ENCODE results near the gene CPB2.
A peak's percentile ranks its signal among the peaks of the same experiment; 100 is the strongest.

Gene CPB2

DNA sequence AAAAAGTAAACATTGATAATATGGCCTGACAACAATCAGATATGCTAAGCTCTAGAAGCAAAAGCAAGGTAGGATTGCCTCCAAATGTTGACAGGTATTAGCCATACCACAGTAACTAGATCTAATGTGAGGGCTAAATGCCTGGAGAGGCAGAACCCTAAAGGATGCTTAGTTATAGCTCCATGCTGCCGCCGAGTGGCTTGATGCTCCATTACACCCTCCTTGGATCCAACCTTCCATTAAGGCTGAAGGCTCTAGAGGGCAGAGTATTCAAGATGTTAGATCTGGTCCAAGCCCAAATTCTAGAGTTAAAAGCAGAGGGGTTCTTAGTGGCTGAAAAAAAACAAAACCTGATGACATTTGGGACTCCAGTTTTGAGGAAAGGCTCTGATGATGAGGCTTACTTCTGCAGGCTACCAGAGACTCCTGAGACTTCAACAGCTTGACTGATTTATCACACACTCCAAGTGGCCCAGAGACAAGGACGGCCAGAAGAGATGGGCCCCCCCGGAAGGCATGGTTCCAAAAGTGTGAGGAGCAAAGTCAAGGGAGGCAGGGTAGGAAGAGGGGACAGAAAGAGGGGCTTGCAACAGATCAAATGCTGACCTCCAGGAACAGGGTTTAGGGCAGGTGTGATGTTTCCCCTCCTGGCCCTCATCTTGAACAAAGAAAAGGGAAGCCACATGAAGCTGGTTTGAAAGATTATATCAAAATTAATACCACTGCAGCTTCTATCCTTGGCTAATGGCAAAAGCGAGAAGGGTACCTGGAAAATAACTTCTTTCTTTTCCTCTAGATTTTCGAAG, 21.9 kb upstream of the CPB2 start:
- peak; percentile 57 for DNase-seq

DNA sequence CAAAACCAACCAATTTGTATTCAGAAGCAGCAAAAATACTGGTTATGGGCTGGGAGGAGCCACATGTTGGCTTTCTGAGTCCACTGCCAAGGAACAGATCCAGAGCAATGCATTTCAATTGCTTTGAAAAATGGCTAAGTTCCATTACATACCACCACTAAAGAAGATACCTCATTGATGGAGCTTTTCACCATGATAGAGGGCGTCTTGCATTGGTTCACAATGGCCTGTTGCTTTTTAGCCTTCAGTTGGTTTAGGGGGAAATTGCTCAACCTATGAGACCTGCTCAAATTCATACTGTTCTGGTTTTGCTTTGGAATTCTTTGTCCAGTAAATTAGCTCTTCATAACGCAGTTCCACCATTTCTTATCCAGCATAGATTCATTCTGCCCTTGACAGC, 21.2 kb upstream of the CPB2 start:
- DNase-seq = no peak

DNA sequence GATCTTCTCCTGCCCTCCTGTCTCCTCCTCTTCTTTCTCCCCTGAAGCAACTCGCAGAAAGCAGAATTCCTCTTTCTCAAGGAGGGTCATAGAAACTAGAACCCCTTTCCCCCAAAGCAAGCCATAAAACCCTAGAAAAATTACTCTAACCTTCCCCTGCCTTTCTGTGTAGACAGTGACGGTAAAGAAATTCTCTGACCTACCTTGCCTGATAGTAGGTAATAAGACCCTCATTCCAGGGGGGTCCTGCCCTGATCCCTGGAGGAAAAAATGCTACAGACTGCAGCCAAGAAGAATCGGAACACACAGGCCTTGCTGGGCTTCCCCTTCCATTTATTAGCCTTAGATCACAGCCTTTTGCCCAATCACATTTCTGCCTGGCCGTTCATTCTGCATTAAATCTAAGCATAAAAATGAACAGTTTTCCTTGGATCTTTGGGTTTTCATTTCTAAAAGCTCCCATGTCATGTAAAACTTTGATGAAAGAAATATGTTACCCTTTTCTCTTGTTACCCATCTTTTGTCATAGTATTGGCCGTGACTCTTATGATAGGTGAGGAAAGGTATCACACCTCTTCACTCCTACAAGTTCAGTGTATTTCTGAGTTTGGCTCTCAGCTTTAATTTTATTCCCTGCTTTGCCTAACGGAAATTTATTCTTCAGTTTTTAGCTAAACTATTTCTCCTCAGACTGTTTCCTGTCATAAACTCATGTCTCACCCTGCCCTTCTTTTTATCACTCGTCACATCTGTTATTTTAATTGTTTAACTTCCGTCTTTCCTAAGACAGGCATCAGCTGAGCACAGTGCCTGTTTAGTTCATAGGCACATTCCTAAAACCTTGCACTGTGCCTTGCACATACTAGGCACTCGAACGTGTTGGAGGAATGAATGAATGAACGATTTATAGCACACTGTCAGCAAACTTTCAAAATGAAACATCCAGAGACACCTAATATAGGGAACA, 20.4 kb upstream of the CPB2 start:
- DNase-seq = no peak

DNA sequence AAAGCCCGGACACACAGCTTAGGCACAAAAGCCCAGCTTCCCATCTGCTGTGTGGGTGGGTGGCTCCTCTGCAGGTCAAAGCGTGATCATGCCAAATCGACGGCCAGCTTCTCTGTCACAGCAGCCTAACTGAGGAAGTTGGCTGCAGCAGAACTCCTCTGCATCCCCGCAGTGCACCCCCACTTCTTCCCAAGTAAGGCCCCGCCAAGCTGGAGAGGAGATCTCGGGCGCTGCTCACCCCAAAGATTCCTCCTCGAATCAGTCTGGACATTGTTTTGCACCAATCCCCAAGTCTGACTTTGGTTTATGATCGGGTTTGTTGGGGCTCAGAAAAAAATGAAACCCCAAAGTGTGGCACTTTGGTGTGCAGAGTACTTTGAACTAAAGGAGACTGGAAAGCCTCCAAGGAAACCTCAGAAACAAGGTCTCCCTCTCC, 19.7 kb upstream of the CPB2 start:
- no peak for DNase-seq

DNA sequence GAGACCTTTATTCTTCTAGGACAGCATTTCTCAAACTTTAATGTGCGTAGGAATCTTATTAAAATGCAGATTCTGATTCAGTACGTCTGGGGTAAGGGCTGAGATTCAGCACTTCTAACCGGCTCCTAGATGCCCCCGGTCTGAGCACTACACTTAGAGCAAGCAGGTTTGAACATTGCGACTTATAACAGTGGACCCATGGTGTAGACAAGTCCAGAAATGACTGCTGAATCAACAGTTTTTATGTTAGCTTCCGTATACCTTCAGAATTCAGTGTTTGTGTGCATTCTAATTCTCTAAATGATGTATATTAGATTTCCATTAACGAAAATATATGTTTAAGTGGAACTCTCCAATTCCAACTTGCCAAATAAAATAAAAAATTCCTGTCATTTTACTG, 17.5 kb upstream of the CPB2 start:
- DNase-seq = no peak

DNA sequence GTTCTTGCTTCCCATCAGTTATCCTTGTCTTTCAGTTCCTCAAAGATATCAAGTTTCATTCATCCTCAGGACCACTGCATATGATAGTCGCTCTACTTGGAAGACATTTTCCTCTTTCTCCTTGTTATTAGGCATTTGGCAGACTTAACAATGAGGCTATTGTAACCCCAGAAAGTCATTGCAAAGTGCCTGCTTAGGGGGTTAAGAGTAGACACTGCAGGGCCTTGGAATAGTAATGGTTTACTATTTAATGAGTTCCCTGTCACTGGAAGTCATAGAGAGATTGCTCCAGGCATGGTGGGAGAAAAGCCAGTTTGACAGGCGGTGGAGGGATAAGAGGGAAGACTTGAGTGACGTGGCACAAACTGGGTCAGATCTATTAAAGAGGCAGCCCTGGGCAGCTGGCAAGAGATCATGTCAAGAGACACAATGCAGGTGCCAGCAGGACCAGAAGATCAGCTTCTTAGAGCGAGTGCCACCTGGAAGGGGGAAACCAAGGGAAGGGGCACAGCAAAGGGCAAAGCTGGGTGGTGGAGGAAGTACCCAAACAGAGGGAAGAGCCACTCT, 16.8 kb upstream of the CPB2 start:
- no peak for DNase-seq

DNA sequence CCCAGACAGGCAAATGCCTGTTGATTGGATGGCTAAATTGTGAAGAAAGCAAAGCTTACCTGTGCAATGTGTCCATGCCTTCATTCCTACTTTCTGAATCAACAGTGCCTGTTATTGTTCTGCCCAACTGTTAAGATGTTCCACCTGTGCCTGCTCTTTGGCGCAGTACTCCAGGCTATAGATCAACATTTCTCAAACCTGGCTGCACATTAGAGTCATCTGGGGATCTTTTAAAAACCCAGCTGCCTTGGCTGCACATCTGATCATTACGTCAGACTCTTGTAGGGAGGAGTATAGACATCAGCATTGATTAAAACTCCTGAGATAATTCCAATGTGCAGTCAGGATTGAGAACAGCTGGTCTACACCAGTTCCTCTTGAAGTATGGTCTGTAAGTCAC, 16.2 kb upstream of the CPB2 start:
- DNase-seq = no peak

DNA sequence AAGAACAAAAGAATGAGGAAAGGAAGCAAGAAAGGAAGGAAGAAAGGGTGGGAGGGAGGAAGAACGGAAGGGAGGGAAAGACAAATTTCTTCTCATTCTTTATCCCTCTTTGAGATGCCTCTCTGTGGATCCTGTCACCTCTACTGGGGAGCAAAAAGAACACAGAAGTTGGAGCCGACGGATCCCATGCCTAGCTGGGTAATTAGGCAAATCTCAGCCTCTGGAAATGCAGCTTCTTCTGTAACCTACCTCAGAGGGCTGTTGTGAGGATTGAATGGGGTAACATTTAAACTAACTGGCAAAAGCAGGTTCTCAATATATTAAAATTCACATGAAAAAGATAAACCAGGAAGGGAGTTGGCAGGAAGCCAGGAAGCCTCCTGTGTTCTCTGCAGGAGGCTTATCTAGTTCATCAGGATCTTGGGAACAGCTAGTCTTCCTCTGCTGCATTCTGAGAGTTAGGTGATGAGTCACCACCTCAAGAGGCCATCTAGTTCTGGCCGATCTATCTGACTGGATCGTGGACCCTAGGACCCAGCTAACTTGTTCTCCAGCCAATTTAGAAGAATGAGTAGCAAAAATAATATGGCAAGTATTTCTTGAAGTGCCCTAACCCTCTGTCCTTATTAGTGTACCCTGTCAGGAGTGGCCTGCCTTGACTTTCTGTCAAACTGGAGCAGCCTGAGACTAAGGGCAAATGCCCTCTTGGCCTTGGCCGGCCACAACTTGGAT, 15.2 kb upstream of the CPB2 start:
- DNase-seq = no peak

DNA sequence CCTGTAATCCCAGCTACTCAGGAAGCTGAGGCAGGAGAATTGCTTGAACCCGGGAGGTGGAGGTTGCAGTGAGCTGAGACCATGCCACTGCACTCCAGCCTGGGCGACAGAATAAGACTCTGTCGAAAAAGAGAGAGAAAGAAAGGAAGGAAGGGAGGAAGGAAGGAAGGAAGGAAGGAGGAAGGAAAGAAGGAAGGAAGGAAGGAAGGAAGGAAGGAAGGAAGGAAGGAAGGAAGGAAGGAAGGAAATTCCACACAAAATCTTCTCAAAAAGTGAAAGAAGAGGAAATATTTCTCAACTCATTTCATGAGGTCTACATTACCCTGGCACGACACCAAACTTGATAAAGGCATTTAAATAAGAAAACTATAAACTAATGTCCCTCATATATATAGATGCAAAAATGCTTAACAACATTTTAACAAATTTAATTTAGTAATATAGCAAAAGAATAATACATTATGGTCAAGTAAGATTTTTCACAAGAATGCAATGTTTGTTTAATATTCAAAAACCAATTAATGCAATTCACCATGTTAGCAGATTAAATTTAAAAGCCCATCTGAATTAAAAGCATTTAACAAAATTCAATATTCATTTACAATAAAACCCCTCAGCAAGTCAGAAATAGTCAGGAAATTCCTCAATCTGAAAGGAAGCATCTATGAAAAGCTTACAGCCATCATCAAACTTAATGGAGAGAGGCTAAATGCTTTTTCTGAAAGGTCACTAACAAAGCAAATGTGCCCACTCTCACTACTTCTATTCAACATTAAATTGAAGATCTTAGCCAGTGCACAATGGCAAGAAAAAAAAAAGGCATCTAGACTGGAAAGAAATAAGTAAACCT, 12.0 kb upstream of the CPB2 start:
- DNase-seq = no peak

DNA sequence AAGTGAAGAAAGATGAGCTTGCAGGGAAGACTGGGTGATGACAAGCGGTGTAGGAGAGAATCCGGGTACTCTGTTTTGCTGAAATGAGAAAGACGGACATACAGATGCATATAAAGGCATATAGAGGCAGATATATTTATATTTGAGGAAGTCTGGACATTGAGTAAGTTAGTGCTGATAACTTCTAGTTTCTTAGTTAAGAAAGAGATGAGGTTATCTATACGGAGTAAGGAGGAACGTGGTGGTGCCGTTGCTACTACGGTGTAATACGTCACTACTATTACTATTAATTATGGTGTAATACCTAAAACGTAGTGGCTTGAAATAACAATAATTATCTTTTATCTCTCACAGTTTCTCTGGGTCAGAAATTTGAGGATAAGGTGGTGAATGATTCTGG, 9.8 kb upstream of the CPB2 start:
- no peak for DNase-seq

DNA sequence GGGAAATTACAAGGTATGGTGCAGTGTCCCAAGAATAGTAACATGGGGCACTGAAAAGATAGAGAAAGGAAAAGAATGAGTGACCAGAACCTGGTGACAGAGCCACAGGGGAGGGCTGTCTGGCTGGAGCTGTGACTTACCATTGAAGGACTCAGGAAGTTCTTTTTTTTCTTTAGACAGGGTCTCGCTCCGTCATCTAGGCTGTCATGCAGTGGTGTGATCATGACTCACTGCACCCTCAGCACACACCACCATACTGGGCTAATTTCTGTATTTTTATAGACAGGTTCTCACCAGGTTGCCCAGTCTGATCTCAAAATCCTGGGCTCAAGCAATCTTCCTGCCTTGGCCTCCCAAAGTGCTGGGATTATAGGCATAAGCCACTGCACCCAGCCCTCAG, 8.8 kb upstream of the CPB2 start:
- no peak for DNase-seq

DNA sequence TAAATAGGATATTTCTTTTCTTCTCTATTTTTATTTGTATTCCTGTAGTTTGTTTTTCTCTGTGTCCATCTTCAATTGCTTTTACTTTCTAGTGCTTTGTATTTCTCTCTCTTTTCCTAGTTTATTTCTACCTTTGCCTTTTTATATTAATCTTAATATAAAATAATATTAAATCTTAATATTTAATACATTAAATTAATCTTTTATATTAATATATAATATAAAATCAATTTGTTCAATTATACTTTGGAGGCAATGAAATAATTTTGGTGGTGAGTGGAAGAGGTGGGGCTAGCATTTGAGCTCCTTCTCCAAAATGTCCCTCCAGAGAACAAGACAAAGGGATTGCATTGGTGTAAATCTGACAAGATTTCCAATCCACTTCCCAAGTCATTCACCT, 6.3 kb upstream of the CPB2 start:
- DNase-seq = no peak

DNA sequence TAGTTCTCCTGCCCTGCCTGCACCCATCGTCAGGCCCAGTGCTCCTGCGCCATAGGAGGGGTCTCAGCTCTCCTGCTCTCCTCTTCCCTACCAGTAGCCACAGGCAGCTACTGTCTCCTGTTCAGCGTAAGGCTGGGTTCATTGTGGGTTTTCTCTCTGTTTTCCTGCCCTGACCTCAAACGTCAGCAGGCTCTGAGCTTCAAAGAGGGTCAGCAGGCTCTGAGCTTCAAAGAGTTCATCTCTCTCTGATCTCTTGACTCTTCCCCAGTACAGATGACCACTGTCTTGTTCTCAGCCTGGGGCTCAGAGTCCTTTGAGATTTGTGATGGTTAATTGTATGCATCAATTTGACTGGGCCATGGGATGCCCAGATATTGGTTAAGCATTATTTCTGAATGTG, 4.6 kb upstream of the CPB2 start:
- no peak for DNase-seq

DNA sequence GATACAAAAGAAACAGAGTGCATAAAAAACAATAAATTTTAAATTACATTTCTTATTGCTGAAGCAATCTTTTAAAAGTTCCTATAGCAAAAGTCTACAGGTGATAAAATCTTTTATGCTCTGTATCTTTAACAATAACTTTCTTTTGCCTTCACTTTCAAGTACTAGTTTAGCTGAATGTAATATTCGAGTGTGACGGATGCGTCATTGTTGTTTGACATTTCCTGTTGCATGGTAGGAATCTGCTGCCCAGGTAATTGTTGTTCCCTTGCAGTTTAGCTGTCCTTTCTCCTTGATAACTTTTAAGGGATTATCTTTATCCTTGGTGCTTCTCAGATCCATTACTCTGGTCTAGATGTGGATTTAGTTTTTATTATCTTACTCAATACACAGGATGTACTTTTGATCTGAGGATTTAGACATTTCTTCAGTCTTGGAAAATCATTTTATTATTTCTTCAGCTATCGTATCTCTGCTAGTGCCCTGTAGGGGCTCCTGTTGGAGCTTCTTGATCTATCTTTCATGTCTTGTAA, 2.1 kb upstream of the CPB2 start:
- no peak for DNase-seq

DNA sequence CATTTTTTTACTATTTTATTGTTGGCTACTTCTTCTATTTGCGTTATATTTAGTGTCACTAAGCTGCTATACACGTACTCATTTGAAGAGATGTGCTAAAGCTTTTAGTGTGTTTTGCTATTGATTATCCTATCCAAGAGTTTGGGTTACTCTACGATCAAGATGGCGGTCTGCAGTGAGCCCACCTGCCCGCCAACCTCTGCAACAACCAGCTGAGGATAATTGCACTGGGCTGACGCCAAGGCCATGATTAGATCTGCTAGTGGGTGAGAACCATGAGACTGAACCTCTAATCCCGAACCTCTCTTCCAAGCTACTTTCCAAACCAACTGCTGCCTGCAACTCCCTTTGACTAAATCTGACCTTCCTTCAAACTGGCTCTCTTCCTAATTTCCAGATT, 1.8 kb downstream of the CPB2 start:
- DNase-seq = no peak

DNA sequence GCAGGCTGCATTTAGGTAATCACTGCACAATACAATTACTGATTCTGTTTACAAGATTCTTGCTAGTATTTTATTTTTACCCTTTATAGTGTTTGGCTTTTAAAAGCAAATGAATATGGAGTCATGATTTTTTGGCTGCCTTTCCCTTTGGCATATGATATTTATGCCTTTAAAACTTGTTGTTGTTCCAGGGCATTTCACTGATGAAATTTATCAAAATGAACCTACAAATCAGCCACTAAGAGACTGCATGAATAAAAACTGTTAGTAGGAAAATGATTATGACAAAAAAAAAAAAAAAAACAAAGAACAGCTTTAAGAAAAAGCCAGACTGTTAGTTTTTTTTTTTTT, 2.6 kb downstream of the CPB2 start:
- no peak for DNase-seq

DNA sequence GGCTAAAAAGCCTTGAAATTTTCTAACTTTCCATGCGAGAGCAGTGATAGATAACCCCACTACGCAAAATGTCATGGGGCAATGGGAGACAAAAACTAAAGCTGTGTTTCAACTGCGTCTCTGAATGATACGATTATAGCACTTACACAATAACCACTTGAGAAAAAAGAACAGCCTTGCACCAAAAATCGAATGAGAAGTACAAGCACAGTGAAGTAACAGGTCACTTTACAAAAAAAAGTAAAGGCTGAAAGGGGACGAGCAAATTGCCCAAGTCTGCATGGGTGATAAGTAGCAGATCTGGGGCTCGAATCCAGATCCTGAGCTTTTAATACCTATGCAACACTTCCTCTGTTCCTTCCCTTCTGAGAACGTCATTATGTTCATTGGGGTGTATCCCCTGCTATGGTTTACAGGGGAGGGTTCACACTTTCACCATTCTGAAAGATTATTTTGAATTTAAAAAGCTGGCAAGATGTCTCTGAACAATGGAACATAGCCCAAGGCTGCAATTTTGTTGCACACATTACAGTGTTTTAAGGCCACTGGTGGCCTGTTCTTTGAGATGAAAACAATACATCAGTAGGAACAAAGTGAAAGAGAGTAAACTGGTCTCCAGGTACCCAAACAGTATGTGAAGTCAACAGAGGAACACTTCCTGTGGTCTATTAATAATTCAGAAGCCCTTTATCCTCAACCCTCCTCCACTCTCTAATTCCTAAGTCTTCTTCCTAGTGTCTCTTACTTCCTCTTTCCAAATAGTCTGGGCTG, 3.2 kb downstream of the CPB2 start:
- no peak for DNase-seq

DNA sequence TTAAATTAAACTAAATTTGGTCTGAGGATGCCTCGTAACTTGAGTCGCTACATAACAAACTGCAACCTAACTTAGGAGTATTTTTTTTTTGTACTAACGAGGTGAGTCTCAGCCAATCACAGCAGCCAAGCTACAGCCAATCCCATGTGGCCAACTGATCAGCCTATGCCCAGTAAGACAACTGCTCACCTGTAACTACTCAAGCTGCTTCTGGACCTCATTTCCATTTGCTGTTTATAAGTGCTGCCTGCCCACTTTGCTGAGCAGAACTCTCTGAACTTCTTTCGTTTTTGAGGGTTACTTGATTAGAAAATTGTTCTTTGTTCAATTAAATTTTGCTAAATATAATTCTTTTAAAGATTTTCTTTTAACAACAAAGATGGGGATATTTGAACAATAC, 3.8 kb downstream of the CPB2 start:
- DNase-seq = no peak

DNA sequence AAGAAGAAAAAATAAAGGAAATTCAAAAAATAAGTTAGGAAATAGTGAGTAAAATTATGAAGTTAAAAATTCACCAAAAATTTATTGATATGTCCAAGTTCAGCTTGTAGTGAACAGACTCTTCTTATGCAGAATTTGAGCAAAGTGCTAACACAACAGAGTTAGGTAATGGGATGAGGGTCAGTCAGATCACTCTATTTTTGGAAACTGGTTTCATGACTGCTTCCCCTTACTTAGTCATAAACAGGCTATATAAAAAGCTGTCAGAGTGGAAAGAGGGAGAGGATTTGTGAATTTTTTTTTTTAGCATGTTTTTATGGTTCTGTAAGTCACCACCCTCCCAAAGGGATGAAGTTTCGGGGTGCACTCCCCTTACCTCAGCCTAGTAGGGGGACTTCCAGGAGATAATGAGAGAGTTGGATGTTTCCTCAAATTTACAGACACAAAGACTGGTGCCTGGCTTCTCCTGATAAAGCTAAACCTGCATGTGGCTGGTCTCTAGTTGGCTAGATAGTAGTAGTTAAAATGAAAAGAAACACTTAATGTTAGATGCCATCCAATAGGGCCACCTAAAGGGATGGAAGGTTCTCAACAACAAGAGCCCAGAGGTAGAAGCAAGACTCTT, 4.5 kb downstream of the CPB2 start:
- no peak for DNase-seq

DNA sequence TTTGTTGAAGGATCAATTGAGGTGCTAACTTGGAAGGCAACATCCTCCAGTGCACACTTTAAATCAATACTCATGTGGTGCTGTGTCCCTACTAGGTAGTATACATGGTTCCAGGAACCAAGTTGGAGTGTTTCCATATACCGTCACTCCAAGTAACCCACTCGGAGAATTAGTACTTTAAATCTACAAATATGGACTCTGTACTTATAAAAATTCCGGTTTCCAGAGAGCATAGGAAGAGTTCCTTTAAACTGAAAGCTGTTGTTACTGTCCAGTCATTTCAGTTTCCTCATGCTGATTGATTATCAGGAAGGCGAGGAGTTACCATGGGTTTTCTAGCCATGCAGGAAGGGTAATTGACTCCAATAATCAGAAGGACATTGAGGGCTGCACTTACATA, 7.2 kb downstream of the CPB2 start:
- DNase-seq = no peak

DNA sequence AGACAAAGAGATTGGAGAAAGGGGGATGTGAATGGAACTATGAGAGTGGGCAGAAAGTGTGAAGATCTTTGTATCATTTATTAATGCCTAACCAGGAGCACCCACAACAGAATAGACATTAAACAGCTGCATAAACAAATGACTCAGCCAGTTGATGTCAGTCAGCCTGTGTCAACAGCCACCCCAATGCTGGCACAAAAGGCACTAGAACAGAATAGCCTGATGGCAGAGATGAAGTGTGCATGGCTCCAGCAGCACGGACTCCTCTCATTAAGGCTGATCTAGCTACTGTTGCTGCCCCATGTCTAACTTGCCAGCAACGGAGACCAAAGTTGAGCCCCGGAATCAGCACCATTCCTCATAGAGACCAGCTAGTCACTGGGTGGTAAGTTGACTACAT, 7.8 kb downstream of the CPB2 start:
- no peak for DNase-seq
